ENCODE data around the gene DEXI.
A peak's percentile ranks its signal among the peaks of the same experiment; 100 is the strongest.
"Not testable (repeated sequence)": the region's sequence is repeated elsewhere in the genome, so short reads cannot be mapped to it uniquely, and the experiment has no call there.

The DEXI gene

DNA sequence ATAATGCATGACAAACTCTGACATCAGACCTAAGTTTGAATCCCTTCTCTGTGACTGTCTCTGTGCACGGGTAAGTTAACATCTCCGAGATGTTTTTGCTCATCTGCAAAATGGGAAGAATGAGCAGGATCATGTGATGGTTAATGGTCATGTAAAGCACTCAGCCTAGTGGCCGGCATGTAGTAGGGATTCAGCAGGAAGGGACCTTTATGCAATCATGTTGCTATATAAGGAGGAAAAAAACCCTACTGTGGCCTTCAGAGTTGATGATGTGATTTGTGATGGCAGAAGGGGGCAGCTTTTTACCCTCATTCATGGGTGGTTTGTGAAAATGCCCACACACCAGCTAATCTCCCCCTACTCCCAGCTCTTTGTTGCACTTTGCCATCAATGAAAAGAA is 26.2 kb upstream of the DEXI start:
- peaks cover 45% of the 10 kb centered on the region for H3K36me3 ChIP-seq
- TF ChIP-seq, protein P1, sequence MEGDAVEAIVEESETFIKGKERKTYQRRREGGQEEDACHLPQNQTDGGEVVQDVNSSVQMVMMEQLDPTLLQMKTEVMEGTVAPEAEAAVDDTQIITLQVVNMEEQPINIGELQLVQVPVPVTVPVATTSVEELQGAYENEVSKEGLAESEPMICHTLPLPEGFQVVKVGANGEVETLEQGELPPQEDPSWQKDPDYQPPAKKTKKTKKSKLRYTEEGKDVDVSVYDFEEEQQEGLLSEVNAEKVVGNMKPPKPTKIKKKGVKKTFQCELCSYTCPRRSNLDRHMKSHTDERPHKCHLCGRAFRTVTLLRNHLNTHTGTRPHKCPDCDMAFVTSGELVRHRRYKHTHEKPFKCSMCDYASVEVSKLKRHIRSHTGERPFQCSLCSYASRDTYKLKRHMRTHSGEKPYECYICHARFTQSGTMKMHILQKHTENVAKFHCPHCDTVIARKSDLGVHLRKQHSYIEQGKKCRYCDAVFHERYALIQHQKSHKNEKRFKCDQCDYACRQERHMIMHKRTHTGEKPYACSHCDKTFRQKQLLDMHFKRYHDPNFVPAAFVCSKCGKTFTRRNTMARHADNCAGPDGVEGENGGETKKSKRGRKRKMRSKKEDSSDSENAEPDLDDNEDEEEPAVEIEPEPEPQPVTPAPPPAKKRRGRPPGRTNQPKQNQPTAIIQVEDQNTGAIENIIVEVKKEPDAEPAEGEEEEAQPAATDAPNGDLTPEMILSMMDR (IDR thresholded peaks at IDR 0.05) = no peak

DNA sequence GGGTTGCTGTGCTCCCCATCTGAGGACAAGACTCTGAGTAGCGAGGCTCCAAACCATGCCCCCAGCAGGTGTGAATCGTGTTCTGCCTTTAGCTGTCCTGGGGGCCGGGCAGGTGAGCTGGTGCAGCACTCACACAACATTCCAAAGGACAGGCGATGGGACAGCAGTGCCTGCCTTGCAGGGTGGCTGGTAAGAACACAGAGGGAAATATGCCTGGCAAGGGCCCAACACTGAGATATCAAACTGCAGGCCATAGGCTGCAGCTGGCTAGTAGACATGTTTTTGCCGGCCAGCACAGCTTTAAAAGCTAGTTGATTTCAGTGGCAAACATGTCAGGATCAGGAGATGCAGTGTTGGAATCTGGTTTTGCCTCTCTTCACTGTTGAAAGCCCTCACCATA is 25.7 kb upstream of the DEXI start:
- TF ChIP-seq, protein P1 (IDR thresholded peaks at IDR 0.05) = no peak
- Histone ChIP-seq H3K9me3 (no peaks in the 10 kb centered on the region), H3K4me3 (ENCODE audit: low read depth in 1 of 2, low read length in 1 of 2) (no peak overlapping the region), H3K27ac (no peak overlapping the region), H3K4me1 (ENCODE audit: control insufficient read depth in 1 of 2, insufficient read depth in 1 of 2, low read depth in 1 of 2, low read length in 1 of 2) (peaks cover 17 to 18% of the 10 kb centered on the region in 2 experiments), H3K27me3 (no peaks in the 10 kb centered on the region), H3K36me3 (peaks cover 45% of the 10 kb centered on the region)

More for the DNA sequence above, 26.2 kb upstream of the DEXI start:
- Histone ChIP-seq H3K9me3 (no peaks in the 10 kb centered on the region), H3K4me3 (ENCODE audit: low read depth in 1 of 2, low read length in 1 of 2) (no peak overlapping the region), H3K27ac (peak overlapping the region; percentile 11), H3K27me3 (no peaks in the 10 kb centered on the region), H3K4me1 (ENCODE audit: control insufficient read depth in 1 of 2, insufficient read depth in 1 of 2, low read depth in 1 of 2, low read length in 1 of 2) (peaks cover 17 to 18% of the 10 kb centered on the region in 2 experiments)

DNA sequence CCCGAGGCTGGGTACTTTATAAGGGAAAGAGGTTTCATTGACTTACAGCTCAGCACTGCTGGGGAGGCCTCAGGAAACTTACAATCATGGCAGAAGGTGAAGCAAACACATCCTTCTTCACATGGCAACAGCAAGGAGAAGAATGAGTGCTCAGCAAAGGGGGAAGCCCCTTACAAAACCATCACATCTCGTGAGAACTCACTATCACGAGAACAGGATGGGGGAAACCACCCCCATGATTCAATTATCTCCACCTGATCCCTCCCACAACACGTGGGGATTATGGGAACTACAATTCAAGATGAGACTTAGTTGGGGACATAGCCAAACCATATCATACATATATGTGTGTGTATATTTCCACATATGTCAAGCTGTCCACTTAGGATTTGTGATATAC is 24.3 kb upstream of the DEXI start:
- not testable (repeated sequence) for H3K27ac ChIP-seq; H3K9me3 ChIP-seq; H3K4me3 ChIP-seq (ENCODE audit: low read depth in 1 of 2, low read length in 1 of 2); H3K27me3 ChIP-seq
- H3K4me1 ChIP-seq (ENCODE audit: control insufficient read depth in 1 of 2, insufficient read depth in 1 of 2, low read depth in 1 of 2, low read length in 1 of 2) = peaks cover 17 to 18% of the 10 kb centered on the region in 2 experiments
- H3K36me3 ChIP-seq = peaks cover 43% of the 10 kb centered on the region

DNA sequence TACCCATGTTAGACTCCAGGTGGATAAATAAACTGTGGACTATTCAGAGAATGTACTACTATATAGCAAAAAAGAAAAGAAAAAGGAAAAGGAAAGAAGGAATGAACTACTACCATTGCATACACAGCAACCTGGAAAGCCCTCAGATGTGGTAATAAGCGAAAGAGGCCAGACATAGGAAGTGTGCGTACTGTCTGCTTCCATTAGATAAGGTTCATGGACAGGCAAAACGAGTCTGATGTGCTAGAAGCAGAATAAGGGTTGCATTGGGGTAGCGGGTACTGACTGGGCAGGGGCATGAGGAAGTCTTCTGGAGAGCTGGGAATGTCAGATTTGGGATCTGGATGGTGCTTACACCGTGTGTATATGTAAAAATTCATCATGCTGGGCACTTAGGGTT is 23.9 kb upstream of the DEXI start:
- no peaks in the 10 kb centered on the region for H3K9me3 ChIP-seq
- H3K4me1 ChIP-seq (ENCODE audit: control insufficient read depth in 1 of 2, insufficient read depth in 1 of 2, low read depth in 1 of 2, low read length in 1 of 2) = peaks cover 17 to 18% of the 10 kb centered on the region in 2 experiments
- H3K27me3 ChIP-seq = no peaks in the 10 kb centered on the region
- TF ChIP-seq, protein P1 (IDR thresholded peaks at IDR 0.05) = no peak
- H3K27ac ChIP-seq = no peak overlapping the region
- peaks cover 45% of the 10 kb centered on the region for H3K36me3 ChIP-seq
- H3K4me3 ChIP-seq (ENCODE audit: low read depth in 1 of 2, low read length in 1 of 2) = no peak overlapping the region

DNA sequence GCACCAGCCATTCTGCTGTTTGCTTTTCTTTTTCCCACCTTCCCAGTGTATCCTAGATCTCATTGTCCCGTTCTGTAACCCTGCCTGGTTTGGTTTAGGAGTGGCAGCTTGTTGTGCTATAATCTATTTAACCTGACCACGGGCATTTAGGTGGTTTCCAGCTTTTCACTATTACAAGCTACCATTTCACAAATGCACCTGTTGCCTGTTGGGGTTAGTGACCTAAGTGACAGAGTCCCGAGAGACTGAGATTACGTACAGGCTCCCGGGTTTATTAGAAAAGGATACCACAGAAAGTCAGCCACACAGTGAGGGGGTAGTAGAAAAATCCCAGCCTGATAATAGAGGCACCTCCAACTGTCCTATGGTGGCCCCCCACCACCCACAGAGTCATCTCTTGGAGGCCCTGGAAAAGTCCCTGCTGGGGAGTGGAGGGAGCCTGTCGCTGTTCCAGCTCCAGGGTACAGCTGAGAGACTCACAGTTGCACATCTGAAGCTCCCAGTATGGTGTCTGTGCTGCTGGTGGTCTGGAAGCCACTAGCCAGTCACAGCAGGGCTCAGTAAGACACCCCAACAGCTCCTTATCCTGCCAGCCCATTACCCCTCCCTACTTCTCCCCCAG is 23.3 kb upstream of the DEXI start:
- H3K4me3 ChIP-seq (ENCODE audit: low read depth in 1 of 2, low read length in 1 of 2) = no peak overlapping the region
- H3K4me1 ChIP-seq (ENCODE audit: control insufficient read depth in 1 of 2, insufficient read depth in 1 of 2, low read depth in 1 of 2, low read length in 1 of 2) = peaks cover 17 to 18% of the 10 kb centered on the region in 2 experiments
- H3K27me3 ChIP-seq = no peaks in the 10 kb centered on the region
- TF ChIP-seq, protein P1 (IDR thresholded peaks at IDR 0.05) = no peak
- H3K9me3 ChIP-seq = no peaks in the 10 kb centered on the region
- H3K36me3 ChIP-seq = peaks cover 47% of the 10 kb centered on the region
- H3K27ac ChIP-seq = no peak overlapping the region

DNA sequence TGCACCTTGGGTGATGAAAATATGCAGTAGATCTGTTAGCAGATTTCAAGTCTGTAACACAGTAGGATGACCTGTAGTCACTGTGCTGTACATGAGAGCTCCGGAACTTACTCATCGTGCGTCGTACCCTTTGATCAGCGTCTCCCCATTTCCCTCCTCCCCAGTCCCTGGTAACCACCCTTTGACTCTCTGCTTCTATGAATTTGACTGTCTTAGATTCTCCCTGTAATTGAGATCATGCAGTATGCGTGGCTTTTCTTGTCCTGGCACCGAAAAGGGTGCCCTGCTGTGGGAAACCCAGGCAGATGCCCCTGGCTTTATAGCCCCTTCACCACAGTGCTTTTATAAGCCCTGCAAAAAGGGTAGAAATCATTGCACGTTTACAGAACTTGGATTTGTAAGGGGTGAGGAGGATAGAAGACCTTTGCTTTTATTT is 22.6 kb upstream of the DEXI start:
- Histone ChIP-seq H3K27me3 (no peaks in the 10 kb centered on the region), H3K27ac (no peak overlapping the region), H3K36me3 (peaks cover 52% of the 10 kb centered on the region), H3K9me3 (no peaks in the 10 kb centered on the region), H3K4me1 (ENCODE audit: control insufficient read depth in 1 of 2, insufficient read depth in 1 of 2, low read depth in 1 of 2, low read length in 1 of 2) (peaks cover 16% of the 10 kb centered on the region in 2 experiments), H3K4me3 (ENCODE audit: low read depth in 1 of 2, low read length in 1 of 2) (no peak overlapping the region)
- TF ChIP-seq, protein P1 (IDR thresholded peaks at IDR 0.05) = no peak

Measured in neutrophil (primary cell).